ENCODE measurements around the gene PTK6. TPM values are rescaled to one million over a fixed set of nuclear protein-coding genes. Genes with fewer than 3 reads are reported as not detected.

PTK6 gene
- total RNA-seq, 2 experiments from 2014 or later, result 0.19 to 0.22 TPM

- H3K4me1 Mint-ChIP-seq (ENCODE audit: low read depth), result peaks cover 5% of the 10 kb centered on the region
- H3K9me3 ChIP-seq (ENCODE audit: control insufficient read depth in 1 of 2, insufficient read depth in 1 of 2, low read length in 2 of 2), result peaks cover 0 to 14% of the 10 kb centered on the region in 2 experiments
- H3K4me3 ChIP-seq (ENCODE audit: low read length), result peak overlapping the region; percentile 18
Measured at GRCh38 chr20:63496596-63497120, 40.5 kb downstream of the PTK6 start.

GRCh38 chr20:63495741-63496595, 41.2 kb downstream of the PTK6 start:
- intact Hi-C loops (cut with DNase I, micrococcal nuclease), result loop anchor here (1.0 to 5.0 kb wide), 4 partner anchors 23 to 626 kb away; no protein-coding TSS in a partner anchor
- H3K4me1 ChIP-seq (ENCODE audit: insufficient read depth, low read length), result peaks cover 33% of the 10 kb centered on the region
- H3K4me3 ChIP-seq (ENCODE audit: low read length), result peak overlapping the region; percentile 18
- H3K36me3 Mint-ChIP-seq (ENCODE audit: low read depth), result no peaks in the 10 kb centered on the region
- no peak overlapping the region for H3K27ac ChIP-seq (ENCODE audit: low read depth in 1 of 2, low read length in 2 of 2)
- peak overlapping the region; percentile 45 for H3K4me3 Mint-ChIP-seq
- no peaks in the 10 kb centered on the region for H3K36me3 ChIP-seq (ENCODE audit: insufficient read depth, low read length)
- no peak overlapping the region for H3K27ac Mint-ChIP-seq
- H3K27me3 ChIP-seq (ENCODE audit: control insufficient read depth in 1 of 2, insufficient read depth in 2 of 2, low read length in 2 of 2), result peaks cover 30 to 35% of the 10 kb centered on the region in 2 experiments
- DNase-seq, result peak; percentile 64 to 88 (median 75)
- H3K4me1 Mint-ChIP-seq (ENCODE audit: low read depth), result peaks cover 5% of the 10 kb centered on the region
- H3K9me3 Mint-ChIP-seq, result no peaks in the 10 kb centered on the region
- peak; percentile 93 for TF ChIP-seq CTCF (IDR thresholded peaks at IDR 0.05)
- CTCF ChIA-PET, result interaction anchor here (1.2 to 2.2 kb wide), 7 partner anchors 12 to 478 kb away, joined by 3 to 11 read pairs (median 4); partner anchors contain the start of genes PPDPF, PTK6 and RTEL1
- H3K27me3 Mint-ChIP-seq, result peaks cover 28% of the 10 kb centered on the region
- peak; percentile 68 for ATAC-seq (ENCODE audit: poor library complexity)
- peaks cover 0 to 14% of the 10 kb centered on the region in 2 experiments for H3K9me3 ChIP-seq (ENCODE audit: control insufficient read depth in 1 of 2, insufficient read depth in 1 of 2, low read length in 2 of 2)
- POLR2A ChIA-PET, result interaction anchor here (0.7 to 1.8 kb wide), 2 partner anchors 25 to 42 kb away, joined by 3 to 16 read pairs; partner anchors contain the start of genes PPDPF and PTK6

More at GRCh38 chr20:63496596-63497120, 40.5 kb downstream of the PTK6 start:
- intact Hi-C loops (cut with DNase I, micrococcal nuclease), result loop anchor here (1.0 to 5.0 kb wide), 4 partner anchors 23 to 626 kb away; no protein-coding TSS in a partner anchor
- ATAC-seq (ENCODE audit: poor library complexity), result no peak
- Mint-ChIP-seq H3K36me3 (ENCODE audit: low read depth) (no peaks in the 10 kb centered on the region), H3K4me3 (peak overlapping the region; percentile 58), H3K9me3 (no peaks in the 10 kb centered on the region), H3K27me3 (peaks cover 26% of the 10 kb centered on the region), H3K27ac (no peak overlapping the region)
- ChIA-PET CTCF (interaction anchor here (1.2 to 2.2 kb wide), 7 partner anchors 11 to 477 kb away, joined by 3 to 11 read pairs (median 4); partner anchors contain the start of genes PPDPF, PTK6 and RTEL1), POLR2A (interaction anchor here (0.7 to 1.8 kb wide), 2 partner anchors 24 to 41 kb away, joined by 3 to 16 read pairs; partner anchors contain the start of genes PPDPF and PTK6)
- no peak for TF ChIP-seq CTCF (IDR thresholded peaks at IDR 0.05)
- H3K36me3 ChIP-seq (ENCODE audit: insufficient read depth, low read length), result no peaks in the 10 kb centered on the region
- DNase-seq, result no peak
- peaks cover 33% of the 10 kb centered on the region for H3K4me1 ChIP-seq (ENCODE audit: insufficient read depth, low read length)
- peaks cover 26 to 32% of the 10 kb centered on the region in 2 experiments for H3K27me3 ChIP-seq (ENCODE audit: control insufficient read depth in 1 of 2, insufficient read depth in 2 of 2, low read length in 2 of 2)
- H3K27ac ChIP-seq (ENCODE audit: low read depth in 1 of 2, low read length in 2 of 2), result no peak overlapping the region

- no peak for TF ChIP-seq CTCF (IDR thresholded peaks at IDR 0.05)
- H3K27me3 ChIP-seq (ENCODE audit: control insufficient read depth in 1 of 2, insufficient read depth in 2 of 2, low read length in 2 of 2), result peaks cover 34 to 35% of the 10 kb centered on the region in 2 experiments
- ATAC-seq (ENCODE audit: poor library complexity) (no peak), DNase-seq (no peak)
- ChIA-PET POLR2A (no interaction called here), CTCF (interaction anchor here (1.4 to 2.2 kb wide), 3 partner anchors 24 to 42 kb away, joined by 4 to 11 read pairs (median 9); partner anchors contain the start of genes PPDPF and PTK6)
- Mint-ChIP-seq H3K27ac (no peak overlapping the region), H3K27me3 (peaks cover 25% of the 10 kb centered on the region), H3K4me3 (no peak overlapping the region), H3K36me3 (ENCODE audit: low read depth) (no peaks in the 10 kb centered on the region), H3K4me1 (ENCODE audit: low read depth) (peaks cover 5% of the 10 kb centered on the region), H3K9me3 (no peaks in the 10 kb centered on the region)
- peaks cover 33% of the 10 kb centered on the region for H3K4me1 ChIP-seq (ENCODE audit: insufficient read depth, low read length)
- H3K27ac ChIP-seq (ENCODE audit: low read depth in 1 of 2, low read length in 2 of 2), result no peak overlapping the region
- H3K36me3 ChIP-seq (ENCODE audit: insufficient read depth, low read length), result no peaks in the 10 kb centered on the region
- intact Hi-C loops (cut with DNase I, micrococcal nuclease), result loop anchor here in 1 of 2 experiments (5.0 kb wide), 1 partner anchor 627 kb away; no protein-coding TSS in a partner anchor
- H3K4me3 ChIP-seq (ENCODE audit: low read length), result no peak overlapping the region
- peaks cover 0 to 14% of the 10 kb centered on the region in 2 experiments for H3K9me3 ChIP-seq (ENCODE audit: control insufficient read depth in 1 of 2, insufficient read depth in 1 of 2, low read length in 2 of 2)
Measured at GRCh38 chr20:63495167-63495720, 41.9 kb downstream of the PTK6 start.

Measured in CD4-positive, alpha-beta T cell (primary cell).